ENCODE data around the gene BMP6.

BMP6 gene

GRCh38 chr6:7725849-7726415 lies at the start of gene BMP6:
Gene BMP6, plus strand, starts transcription at chr6:7726099. Its CDS starts 857 bp downstream, at chr6:7726956.
- peak; percentile 87 for DNase-seq

DNA sequence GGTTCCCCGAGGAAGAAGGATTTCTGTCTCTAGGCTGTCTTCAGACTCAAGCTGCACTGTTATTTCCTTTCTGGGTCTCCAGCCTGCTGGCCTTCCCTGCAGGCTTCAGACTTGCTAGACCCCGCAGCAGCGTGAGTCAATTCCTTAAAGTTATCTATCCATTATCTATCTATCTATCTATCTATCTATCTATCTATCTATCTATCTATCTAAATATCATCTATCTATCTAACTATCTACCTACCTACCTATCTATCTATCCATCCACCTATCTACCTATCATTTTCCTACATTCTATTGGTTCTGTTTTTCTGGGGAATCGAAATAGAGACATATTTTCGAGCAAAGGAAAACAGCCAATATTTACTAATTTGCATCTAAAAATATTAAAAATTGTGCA lies 48.7 kb upstream of the BMP6 start:
- DNase-seq, result no peak

DNA sequence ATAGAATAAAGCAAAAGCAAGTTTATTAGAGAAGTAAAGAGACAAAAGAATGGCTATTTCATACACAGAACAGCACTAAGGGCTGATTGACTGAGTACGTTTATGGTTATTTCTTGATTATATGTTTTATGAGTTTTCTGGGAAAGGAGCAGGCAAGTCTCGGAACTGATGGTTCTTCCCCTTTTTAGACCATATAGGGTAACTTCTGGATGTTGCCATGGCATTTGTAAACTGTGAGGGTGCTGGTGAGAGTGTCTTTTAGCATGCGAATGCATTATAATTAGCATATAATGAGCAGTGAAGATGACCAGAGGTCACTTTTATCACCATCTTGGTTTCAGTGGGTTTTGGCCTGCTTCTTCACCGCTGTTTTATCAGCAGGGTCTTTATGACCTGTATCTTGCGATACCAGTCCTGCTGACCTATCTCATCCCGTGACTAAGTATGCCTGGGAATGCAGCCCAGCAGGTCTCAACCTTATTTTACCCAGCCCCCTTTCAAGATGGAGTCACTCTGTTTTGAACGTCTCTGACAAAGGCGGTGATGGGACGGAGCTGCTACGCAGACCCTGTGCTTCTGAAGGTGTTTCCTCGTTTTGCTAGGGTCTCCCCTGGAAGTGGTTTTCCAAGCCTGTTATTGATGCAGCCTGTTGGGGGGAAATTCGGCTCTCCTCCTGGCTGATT lies 45.4 kb upstream of the BMP6 start:
- no peak for DNase-seq

DNA sequence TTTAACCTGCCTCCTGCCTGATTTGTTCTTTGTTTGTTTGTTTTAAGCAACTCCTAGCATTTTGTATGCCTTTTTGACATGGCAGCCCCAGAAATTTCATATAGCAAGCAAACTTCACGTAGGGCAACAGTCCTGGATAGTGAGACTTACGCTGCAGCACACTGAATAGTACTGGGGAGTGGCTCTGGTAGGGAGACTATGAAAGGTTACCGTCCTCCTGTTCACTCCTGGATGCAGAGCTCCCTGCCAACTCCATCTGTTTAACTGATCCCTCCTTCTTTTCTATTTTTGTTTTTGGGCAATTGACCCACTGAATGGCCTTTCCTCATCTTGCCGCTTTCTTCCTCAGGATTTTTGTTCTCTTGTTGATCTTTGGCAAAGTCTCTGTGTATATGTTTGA lies 44.5 kb upstream of the BMP6 start:
- DNase-seq, result no peak

DNA sequence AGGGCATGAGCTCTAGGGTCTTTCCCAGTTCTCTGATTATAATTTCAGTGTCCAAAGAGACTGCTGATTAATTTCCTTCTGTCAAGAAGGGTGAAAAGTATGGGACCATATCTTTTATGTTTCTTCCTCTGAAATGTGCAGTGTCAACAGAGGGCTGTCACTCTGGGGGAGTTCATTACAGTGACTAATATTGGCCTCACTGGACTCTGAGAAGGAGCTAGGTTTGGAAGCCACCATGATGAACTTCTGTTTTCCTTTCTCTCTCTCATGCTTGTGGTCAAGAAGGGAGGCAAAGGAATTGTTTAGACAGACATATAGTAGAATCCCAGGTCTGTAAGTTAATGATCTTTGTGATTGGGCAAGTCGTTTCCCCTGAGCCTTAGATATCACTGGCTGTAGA lies 41.8 kb upstream of the BMP6 start:
- no peak for DNase-seq

DNA sequence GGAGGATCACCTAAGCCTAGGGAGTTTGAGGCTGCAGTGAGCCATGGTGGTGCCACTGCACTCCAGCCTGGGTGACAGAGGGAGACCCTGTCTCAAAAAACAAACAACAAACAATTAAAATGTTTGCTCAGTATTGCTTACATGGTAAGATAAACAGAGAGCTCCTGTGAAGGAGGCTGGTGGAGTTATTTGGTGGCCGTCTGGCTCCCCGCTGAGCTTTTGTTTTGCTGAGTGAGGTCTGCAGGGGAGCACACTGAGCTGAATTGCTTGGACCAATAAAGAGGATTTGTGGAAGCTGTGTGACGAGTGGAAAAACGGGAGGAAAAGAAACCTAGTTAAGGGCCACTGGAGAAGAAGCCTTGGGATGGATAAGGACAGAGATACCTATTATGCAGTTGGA lies 41.1 kb upstream of the BMP6 start:
- no peak for DNase-seq

DNA sequence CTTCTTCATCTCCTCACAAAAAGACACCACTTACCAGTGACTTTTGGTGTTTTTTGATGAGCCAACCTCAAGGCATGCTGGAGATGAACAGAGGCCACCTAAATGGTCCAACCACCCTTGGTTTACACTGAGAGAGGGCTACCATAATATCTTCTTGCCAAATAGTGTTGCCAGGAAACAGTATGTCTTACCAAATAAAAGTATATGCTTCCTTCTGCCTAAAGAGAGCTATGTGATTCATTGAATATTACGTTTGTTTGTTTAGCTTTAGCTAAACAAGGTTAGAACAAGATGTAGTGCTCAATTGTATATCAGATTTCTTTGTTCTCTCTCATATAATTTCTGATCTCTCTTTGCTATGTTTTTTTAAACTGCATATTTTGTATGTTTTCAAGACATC lies 40.6 kb upstream of the BMP6 start:
- DNase-seq, result no peak

DNA sequence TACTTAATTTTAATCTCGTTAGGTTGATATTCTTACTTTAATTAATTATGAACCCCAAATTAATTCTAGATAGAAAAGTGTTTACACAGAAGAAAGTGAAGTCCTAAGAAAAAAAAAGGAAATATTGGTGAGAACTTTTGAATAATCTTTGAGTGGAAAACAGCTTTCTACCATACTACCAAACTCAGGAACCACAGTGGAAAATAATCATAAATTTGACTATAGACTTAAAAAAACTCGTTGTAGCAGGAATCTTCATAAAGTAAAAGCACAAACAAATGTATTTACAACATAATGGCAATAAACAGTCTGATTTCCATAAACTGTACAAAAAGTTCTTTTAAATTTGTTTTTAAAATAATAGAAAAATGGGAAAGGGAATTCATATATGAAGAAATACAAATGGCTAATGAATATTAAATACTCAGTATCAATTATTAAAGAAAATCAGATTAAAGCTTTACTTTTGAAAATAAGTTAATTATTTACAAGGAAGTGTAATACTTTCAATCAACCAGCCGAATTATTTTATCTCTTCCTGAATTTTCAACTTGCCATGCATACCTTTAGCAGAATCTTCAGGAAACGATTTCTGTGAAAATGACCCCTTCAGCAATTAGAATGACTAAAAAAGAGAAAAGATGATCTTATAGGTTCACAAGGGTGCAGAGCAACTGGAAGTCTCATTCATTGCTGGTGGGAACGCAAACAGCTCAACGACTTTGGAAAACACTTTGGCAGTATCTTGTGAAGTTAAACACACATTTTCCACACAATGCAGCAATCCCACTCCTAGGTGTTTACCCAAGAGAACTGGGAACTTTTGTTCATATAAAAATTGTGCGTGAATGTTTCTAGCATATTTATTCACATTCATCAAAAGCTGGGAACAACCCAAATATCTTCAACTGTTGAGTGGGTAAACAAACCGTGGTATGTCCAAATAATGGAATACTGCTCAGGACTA lies 38.5 kb upstream of the BMP6 start:
- DNase-seq, result no peak

GRCh38 chr6:7691021-7691420 lies 34.9 kb upstream of the BMP6 start:
- no peak for DNase-seq

GRCh38 chr6:7691675-7692452 lies 34.0 kb upstream of the BMP6 start:
- DNase-seq, result no peak

GRCh38 chr6:7692453-7692784 lies 33.5 kb upstream of the BMP6 start:
- DNase-seq, result no peak

GRCh38 chr6:7693827-7694226 lies 32.1 kb upstream of the BMP6 start:
- no peak for DNase-seq

DNA sequence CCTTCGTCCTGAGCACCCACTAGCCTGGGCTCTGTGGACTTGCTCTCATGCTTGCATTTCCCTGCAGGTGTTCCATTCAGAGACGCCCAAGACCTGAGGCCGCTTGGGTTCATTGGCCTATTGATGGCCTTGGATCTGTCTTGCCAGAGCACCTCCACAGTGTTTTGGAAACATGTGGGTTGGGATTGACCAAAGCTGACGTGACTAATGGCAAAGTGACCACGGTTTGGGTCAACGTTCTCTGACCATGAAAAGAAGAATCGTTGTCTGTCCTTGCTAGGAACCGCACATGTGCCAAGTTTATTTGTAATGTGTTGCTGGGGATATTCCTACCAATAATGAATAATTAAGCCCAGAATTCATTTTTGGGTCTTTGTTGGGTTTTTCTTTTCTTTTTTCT lies 29.8 kb upstream of the BMP6 start:
- no peak for DNase-seq

- DNase-seq, result no peak
Observed at GRCh38 chr6:7697432-7697819, 28.5 kb upstream of the BMP6 start.

DNA sequence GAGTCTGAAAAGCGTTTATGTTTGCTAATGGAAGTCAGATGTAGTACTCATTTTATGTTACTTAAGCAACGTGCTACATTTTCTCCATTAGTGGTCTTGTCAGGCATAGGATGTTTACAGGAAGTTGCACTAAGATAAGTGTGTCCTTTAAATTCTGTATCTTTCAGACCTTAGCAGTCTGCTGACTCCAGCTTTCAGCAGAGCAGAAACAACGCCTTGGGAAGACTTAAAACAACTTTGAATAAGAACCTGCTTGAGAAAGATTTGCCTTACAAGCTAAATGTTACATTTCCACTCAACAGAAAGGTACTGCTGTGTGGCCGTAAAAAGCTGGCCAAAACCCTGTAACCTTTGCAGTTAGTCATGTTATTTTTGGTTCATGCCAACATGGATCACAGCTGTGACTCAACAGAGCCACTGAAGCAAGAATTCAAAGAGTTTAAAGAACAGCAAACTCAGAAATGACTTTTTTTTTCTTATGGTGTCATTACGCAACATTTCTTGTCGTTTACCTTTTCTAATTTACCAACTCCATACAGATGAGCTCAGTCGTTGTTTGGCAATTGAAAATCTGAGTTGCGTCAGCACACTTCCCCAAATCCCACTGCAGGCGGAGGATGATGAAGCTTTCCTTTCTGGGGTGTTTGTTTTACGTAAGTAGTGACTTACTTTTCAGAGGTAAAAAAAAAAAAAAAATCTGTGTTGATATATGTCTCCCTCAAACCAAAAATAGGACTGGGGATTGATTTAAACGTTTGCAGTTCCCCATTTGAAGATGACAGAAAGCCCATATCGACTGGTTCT lies 27.9 kb upstream of the BMP6 start:
- no peak for DNase-seq

DNA sequence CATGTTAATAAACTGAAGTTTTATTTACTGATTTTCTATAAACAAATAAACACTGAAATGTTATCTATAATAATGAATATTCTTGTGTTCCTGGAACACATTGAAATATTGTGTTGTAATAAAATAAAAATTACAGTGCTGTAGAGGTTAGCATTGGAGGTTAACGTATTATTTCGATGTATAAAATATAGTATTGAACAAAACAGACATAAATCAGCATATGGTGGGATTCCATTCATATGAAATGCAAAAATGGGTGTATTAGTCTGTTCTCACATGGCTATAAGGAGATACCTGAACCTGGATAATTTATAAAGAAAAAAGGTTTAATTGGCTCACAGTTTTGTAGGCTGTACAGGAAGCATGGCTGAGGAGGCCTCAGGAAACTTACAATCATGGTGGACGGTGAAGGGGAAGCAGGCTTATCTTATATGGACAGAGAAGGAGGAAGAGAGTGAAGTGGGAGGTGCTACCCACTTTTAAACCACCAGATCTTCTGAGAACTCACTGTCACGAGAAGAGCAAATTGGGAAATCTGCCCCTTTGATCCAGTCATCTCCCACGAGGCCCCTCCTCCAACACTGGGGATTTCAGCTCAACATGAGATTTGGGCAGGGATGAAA lies 24.6 kb upstream of the BMP6 start:
- DNase-seq, result no peak

DNA sequence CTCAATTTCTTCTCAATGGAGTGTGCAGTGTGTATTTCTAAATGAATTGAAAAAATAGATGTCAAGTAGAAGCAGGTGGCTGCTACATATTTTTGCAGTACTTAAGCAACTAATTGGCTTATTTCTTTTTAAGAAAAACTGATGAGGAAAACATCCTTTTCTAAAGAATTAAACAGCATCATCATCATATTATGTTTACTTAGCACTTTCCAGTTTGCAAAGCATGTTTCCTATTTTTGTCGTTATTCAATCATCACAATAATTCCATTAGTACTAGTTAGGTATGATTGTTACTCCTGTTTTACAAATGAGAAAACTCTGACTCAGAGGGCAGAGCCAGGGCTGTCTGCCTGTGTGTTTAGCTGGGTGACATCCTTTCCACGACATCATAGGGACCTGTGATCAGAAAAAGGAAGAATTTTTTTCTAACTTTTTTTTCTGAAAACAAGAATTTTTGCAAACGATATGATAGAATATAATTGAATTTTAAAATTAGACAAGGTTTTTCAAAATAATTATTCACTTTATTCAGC lies 22.7 kb upstream of the BMP6 start:
- DNase-seq, result no peak

DNA sequence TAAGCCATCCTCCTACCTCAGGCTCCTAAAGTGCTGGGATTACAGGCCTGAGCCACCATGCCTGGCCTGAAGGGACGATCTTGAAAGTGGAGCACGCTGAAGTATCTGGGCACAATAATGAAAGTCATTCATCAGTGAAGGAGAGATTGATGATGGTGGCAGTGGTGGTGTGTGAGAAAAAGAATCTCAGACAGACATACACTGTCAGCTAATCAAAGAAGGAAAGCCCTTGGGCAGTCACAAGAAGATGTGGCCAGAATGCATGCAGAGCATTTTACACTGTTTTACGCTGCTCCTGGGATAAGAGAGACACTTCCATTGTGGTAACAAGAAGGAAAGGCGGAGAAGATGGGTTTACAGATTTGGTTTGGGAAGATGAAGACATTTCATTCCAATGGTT lies 20.4 kb upstream of the BMP6 start:
- DNase-seq, result no peak

DNA sequence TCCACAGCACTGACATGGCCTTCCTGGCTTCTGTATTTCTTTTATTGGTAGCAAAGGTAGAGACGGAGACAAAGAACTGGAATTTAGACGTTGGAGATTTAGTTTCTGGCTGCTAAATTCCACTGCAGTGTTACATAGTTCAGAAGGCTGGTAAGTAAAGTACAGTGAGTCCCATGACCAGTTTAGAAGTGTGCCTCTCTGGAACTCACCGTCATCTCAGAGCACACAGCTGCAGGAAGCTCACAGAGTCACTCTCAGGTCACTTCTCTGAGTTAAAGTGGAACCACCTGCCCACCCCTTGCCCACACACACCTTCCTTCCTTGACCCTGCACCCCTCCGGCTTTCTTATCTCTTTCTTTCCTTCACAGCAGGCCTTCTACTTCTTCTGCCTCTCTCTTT lies 19.6 kb upstream of the BMP6 start:
- DNase-seq, result no peak

DNA sequence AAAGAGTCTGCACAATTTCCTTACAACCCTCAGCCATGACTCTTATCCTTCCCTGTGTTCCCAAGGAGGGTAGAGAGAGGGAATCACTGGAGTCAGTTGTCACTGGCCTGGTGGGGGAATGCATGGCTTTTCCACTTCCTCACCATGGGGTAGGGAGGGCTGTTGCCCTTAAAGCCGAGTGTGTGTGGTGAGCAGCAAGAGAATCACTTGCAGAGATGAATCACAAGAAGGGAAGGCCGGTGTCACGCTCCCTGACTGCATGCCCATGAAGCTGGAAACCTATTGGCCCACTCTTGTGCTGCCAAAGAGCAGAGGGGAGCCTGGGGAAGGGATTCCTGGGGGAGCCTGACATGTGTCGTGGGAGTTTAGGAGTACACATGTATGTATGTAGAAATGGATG lies 18.1 kb upstream of the BMP6 start:
- DNase-seq, result no peak

GRCh38 chr6:7719364-7719850 lies 6.5 kb upstream of the BMP6 start:
- DNase-seq, result no peak

- DNase-seq, result no peak
Observed at GRCh38 chr6:7720346-7720745, 5.6 kb upstream of the BMP6 start.
